DOHH2 (cell line): Measurements from ENCODE around the gene TCF12.
A peak's percentile ranks its signal among the peaks of the same experiment; 100 is the strongest.

Source experiments
- H3F3A ChIP-seq: fragments of 200-600 bp; sonication (generic), shearing (Covaris generic); 2 replicates; pipeline ENCODE4 v1.6.0; 2016; ENCODE audit warnings: antibody characterized with exemption, mild to moderate bottlenecking; ENCODE audit not compliant: control insufficient read depth, insufficient read depth
- H3K27ac ChIP-seq: fragments of 200-600 bp; sonication (generic); 2 replicates; pipeline ENCODE4 v1.5.1; 2014; ENCODE audit warnings: low read depth, mild to moderate bottlenecking, low read length, moderate library complexity
- H3K27me3 ChIP-seq: fragments of 200-600 bp; sonication (generic); 2 replicates; pipeline ENCODE4 v1.6.1; 2014; ENCODE audit warnings: mild to moderate bottlenecking, low read length, mixed read lengths; ENCODE audit not compliant: control insufficient read depth
- H3K36me3 ChIP-seq: fragments of 200-600 bp; sonication (generic); 2 replicates; pipeline ENCODE4 v1.6.1; 2014; ENCODE audit warnings: mild to moderate bottlenecking, low read length, moderate library complexity, mixed read lengths; ENCODE audit not compliant: control insufficient read depth
- H3K4me1 ChIP-seq: fragments of 200-600 bp; sonication (generic); 2 replicates; pipeline ENCODE4 v1.6.1; 2014; ENCODE audit warnings: mild to moderate bottlenecking, low read length, mixed read lengths; ENCODE audit not compliant: control insufficient read depth
- H3K4me2 ChIP-seq: fragments of 200-600 bp; sonication (generic); 2 replicates; pipeline ENCODE4 v1.6.0; 2014; ENCODE audit warnings: mild to moderate bottlenecking, low read length, moderate library complexity
- H3K4me3 ChIP-seq: fragments of 200-600 bp; sonication (generic); 2 replicates; pipeline ENCODE4 v1.5.1; 2014; ENCODE audit warnings: mild to moderate bottlenecking, low read length, mixed read lengths
- H3K79me2 ChIP-seq: fragments of 200-600 bp; sonication (generic); 2 replicates; pipeline ENCODE4 v1.6.1; 2014; ENCODE audit warnings: mild to moderate bottlenecking, low read length, mixed read lengths; ENCODE audit not compliant: control insufficient read depth
- H3K9me2 ChIP-seq: fragments of 200-600 bp; sonication (generic); replicated peaks from 2 replicates; pipeline ENCODE4 v1.6.1; 2014; ENCODE audit warnings: mild to moderate bottlenecking, low read length, mixed read lengths; ENCODE audit not compliant: control insufficient read depth
- H3K9me3 ChIP-seq: fragments of 200-600 bp; sonication (generic); 2 replicates; pipeline ENCODE4 v1.6.1; 2014; ENCODE audit warnings: antibody characterized with exemption, low read length, mixed read lengths; ENCODE audit not compliant: control insufficient read depth, insufficient read depth
- H4K20me1 ChIP-seq: fragments of 200-600 bp; sonication (generic); 2 replicates; pipeline ENCODE4 v1.6.0; 2014; ENCODE audit warnings: low read depth, mild to moderate bottlenecking, antibody characterized with exemption, low read length, moderate library complexity; ENCODE audit not compliant: control insufficient read depth, insufficient read depth
- CTCF ChIP-seq: fragments of 200-600 bp; sonication (generic); IDR thresholded peaks from one replicate; pipeline ENCODE4 v1.5.1; 2014; ENCODE audit warnings: antibody characterized with exemption, mild to moderate bottlenecking, low read depth, low read length; ENCODE audit not compliant: poor library complexity, severe bottlenecking
- EZH2phosphoT487 ChIP-seq: fragments of 200-600 bp; sonication (generic); IDR thresholded peaks from 2 replicates; pipeline ENCODE4 v1.6.1; 2017; ENCODE audit warnings: borderline replicate concordance, mild to moderate bottlenecking, antibody characterized with exemption, low read length, moderate library complexity, mixed read lengths

TCF12 gene

GRCh38 chr15:57323806-57324589 is 405.6 kb downstream of the TCF12 start:
- Histone ChIP-seq H3F3A (peaks cover 3% of the 10 kb centered on the region; the same call in 1 of the 2 replicates), H3K4me3 (peak overlapping the region; percentile 7; the same call in 1 of the 2 replicates), H3K27ac (no peak overlapping the region), H4K20me1 (no peaks in the 10 kb centered on the region), H3K79me2 (no peaks in the 10 kb centered on the region), H3K4me1 (peaks cover 10% of the 10 kb centered on the region), H3K9me3 (no peaks in the 10 kb centered on the region), H3K36me3 (no peaks in the 10 kb centered on the region), H3K4me2 (peak overlapping the region; percentile 33), H3K9me2 (no peaks in the 10 kb centered on the region), H3K27me3 (peaks cover 7% of the 10 kb centered on the region; the same call in 1 of the 2 replicates)
- TF ChIP-seq CTCF, result no peak
- TF ChIP-seq EZH2phosphoT487, result no peak

DNA sequence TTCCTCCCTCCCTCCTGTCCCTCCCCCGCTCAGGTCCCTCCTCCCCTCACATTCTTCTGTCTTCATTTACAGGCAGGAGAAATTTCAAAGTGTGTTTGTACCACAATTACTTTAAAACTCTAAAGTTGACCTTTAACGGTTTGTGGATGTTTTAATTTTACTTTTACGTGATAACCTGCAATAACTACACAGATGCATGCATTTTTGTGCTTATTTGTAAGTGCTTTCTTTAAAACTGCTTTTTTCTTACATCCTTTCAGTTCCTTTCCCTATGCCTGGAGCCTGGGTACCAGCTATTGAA is 406.1 kb downstream of the TCF12 start:
- no peaks in the 10 kb centered on the region for H4K20me1 ChIP-seq
- H3K4me1 ChIP-seq, result peaks cover 10% of the 10 kb centered on the region
- no peaks in the 10 kb centered on the region for H3K9me2 ChIP-seq
- no peak overlapping the region for H3K4me3 ChIP-seq
- H3K27ac ChIP-seq, result no peak overlapping the region
- H3K27me3 ChIP-seq, result peaks cover 7% of the 10 kb centered on the region; the same call in 1 of the 2 replicates
- no peak for TF ChIP-seq CTCF
- TF ChIP-seq EZH2phosphoT487, result no peak
- peaks cover 3% of the 10 kb centered on the region; the same call in 1 of the 2 replicates for H3F3A ChIP-seq
- H3K9me3 ChIP-seq, result no peaks in the 10 kb centered on the region
- H3K4me2 ChIP-seq, result no peak overlapping the region
- no peaks in the 10 kb centered on the region for H3K36me3 ChIP-seq
- H3K79me2 ChIP-seq, result no peaks in the 10 kb centered on the region

- no peak for TF ChIP-seq CTCF
- TF ChIP-seq EZH2phosphoT487, result no peak
- peaks cover 3% of the 10 kb centered on the region; the same call in 1 of the 2 replicates for H3F3A ChIP-seq
- H3K36me3 ChIP-seq, result no peaks in the 10 kb centered on the region
- H3K4me2 ChIP-seq, result no peak overlapping the region
- H3K4me1 ChIP-seq, result peaks cover 14% of the 10 kb centered on the region
- no peak overlapping the region for H3K27ac ChIP-seq
- no peaks in the 10 kb centered on the region for H3K9me3 ChIP-seq
- no peaks in the 10 kb centered on the region for H3K79me2 ChIP-seq
- no peak overlapping the region for H3K4me3 ChIP-seq
- peaks cover 12% of the 10 kb centered on the region for H3K27me3 ChIP-seq
- no peaks in the 10 kb centered on the region for H4K20me1 ChIP-seq
- H3K9me2 ChIP-seq, result no peaks in the 10 kb centered on the region
Observed at GRCh38 chr15:57324944-57325679, 406.7 kb downstream of the TCF12 start.
